NCI-H1417 (cell line): ENCODE data around the gene PCDHB13.
A peak's percentile ranks its signal among the peaks of the same experiment; 100 is the strongest.
"Not testable (repeated sequence)": the region's sequence is repeated elsewhere in the genome, so short reads cannot be mapped to it uniquely, and the experiment has no call there.

ENCODE experiments used
- DNase-seq, 3 experiments: peaks; one replicate each; lab custom pipeline; 2025; lab: John Stamatoyannopoulos, UW

PCDHB13 gene

GRCh38 chr5:141201646-141202045 lies 12.1 kb upstream of the PCDHB13 start:
- not testable (repeated sequence) for DNase-seq

GRCh38 chr5:141208478-141208877 lies 5.2 kb upstream of the PCDHB13 start, which contains the start of gene PCDHB12:
Gene PCDHB12 (plus strand): TSS chr5:141208719. CDS start chr5:141208908, 189 bp downstream.
- DNase-seq: no peak

GRCh38 chr5:141210281-141210680 lies 3.4 kb upstream of the PCDHB13 start:
- not testable (repeated sequence) for DNase-seq

DNA sequence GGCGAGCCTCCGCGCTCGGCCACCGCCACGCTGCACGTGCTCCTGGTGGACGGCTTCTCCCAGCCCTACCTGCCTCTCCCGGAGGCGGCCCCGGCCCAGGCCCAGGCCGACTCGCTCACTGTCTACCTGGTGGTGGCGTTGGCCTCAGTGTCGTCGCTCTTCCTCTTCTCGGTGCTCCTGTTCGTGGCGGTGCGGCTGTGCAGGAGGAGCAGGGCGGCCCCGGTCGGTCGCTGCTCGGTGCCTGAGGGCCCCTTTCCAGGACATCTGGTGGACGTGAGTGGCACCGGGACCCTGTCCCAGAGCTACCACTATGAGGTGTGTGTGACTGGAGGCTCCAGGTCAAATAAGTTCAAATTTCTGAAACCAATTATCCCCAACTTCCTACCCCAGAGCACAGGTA lies 2.9 kb upstream of the PCDHB13 start:
- DNase-seq: not testable (repeated sequence)

DNA sequence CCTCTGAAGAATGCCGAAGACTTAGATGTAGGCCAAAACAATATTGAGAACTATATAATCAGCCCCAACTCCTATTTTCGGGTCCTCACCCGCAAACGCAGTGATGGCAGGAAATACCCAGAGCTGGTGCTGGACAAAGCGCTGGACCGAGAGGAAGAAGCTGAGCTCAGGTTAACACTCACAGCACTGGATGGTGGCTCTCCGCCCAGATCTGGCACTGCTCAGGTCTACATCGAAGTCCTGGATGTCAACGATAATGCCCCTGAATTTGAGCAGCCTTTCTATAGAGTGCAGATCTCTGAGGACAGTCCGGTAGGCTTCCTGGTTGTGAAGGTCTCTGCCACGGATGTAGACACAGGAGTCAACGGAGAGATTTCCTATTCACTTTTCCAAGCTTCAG lies 864 bp downstream of the PCDHB13 start:
- not testable (repeated sequence) for DNase-seq

- not testable (repeated sequence) for DNase-seq
Measured at GRCh38 chr5:141215504-141215903, 1.8 kb downstream of the PCDHB13 start.

DNA sequence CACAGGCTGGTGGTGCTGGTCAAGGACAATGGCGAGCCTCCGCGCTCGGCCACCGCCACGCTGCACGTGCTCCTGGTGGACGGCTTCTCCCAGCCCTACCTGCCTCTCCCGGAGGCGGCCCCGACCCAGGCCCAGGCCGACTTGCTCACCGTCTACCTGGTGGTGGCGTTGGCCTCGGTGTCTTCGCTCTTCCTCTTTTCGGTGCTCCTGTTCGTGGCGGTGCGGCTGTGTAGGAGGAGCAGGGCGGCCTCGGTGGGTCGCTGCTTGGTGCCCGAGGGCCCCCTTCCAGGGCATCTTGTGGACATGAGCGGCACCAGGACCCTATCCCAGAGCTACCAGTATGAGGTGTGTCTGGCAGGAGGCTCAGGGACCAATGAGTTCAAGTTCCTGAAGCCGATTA lies 2.3 kb downstream of the PCDHB13 start:
- not testable (repeated sequence) for DNase-seq

DNA sequence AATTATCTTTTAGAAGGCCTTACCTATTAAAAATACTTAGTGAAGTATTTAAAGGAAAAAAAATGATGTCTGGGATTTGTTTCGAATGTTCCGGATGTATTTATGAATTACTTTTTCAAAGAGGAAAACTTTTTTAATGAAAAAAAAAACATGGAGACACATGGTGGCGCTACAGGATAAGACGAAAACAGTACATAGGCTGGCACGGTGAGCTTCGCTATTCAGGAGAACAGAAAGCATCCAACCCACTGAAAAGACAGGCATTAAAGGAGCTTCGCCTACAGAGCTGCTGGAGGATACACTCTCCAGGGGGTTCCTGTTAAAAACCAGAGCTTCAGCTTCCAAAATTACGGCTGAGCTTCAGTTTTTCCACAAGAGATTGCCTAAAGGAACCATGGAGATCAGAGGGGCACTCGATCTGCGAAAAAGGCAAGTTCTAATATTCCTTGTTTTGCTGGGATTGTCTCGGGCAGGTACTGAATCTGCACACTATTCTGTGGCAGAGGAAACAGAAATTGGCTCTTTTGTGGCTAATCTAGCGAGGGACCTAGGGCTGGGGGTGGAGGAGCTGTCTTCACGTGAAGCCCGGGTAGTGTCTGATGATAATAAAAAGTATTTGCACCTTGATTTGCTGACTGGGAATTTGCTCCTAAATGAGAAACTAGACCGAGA lies 9.5 kb downstream of the PCDHB13 start, which contains the start of gene PCDHB14:
Gene PCDHB14 (plus strand): TSS at position 232 of the 672 bp plus-strand sequence. CDS start 163 bp downstream, at position 395.
- peak in 2 of 3 experiments; percentile 23 to 45 for DNase-seq

DNA sequence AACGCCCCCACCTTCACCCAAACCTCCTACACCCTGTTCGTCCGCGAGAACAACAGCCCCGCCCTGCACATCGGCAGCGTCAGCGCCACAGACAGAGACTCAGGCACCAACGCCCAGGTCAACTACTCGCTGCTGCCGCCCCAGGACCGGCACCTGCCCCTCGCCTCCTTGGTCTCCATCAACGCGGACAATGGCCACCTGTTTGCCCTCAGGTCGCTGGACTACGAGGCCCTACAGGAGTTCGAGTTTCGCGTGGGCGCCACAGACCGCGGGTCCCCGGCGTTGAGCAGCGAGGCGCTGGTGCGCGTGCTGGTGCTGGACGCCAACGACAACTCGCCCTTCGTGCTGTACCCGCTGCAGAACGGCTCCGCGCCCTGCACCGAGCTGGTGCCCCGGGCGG lies 11.1 kb downstream of the PCDHB13 start:
- not testable (repeated sequence) for DNase-seq

DNA sequence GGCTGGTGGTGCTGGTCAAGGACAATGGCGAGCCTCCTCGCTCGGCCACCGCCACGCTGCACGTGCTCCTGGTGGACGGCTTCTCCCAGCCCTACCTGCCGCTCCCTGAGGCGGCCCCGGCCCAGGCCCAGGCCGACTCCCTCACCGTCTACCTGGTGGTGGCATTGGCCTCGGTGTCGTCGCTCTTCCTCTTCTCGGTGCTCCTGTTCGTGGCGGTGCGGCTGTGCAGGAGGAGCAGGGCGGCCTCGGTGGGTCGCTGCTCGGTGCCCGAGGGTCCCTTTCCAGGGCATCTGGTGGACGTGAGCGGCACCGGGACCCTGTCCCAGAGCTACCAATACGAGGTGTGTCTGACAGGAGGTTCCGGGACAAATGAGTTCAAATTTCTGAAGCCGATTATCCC lies 11.7 kb downstream of the PCDHB13 start:
- not testable (repeated sequence) for DNase-seq

DNA sequence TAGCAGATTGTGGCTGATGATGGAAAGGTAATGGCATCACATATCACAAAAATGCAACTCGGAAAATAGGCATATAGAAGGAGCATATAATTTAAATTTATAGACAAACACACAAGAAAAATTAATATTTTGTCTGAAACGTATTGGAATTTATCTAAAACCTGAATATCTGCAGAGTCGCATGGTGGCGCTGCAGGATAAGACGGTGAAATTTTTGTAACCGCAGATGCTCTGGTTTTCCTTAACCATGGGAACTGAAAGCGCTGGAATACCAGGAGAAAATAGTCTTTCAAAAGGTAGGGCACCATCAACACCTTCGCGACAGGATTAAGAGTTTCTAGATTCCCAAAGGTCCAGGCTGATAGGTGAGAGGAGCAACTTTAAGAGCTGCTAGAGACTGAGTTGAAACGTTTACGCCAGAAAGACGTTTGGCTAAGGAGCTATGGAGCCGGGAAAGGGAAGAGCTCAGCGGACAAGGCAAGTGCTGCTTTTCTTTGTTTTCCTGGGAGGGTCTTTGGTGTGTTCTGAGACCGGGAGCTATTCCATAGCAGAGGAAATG lies 20.5 kb downstream of the PCDHB13 start:
- DNase-seq: peak in 1 of 3 experiments; percentile 46

GRCh38 chr5:141235922-141236321 lies 22.2 kb downstream of the PCDHB13 start:
- not testable (repeated sequence) for DNase-seq

- no peak for DNase-seq
Measured at GRCh38 chr5:141236516-141237313, 23.0 kb downstream of the PCDHB13 start.

GRCh38 chr5:141241496-141241895 lies 27.8 kb downstream of the PCDHB13 start:
- no peak for DNase-seq

DNA sequence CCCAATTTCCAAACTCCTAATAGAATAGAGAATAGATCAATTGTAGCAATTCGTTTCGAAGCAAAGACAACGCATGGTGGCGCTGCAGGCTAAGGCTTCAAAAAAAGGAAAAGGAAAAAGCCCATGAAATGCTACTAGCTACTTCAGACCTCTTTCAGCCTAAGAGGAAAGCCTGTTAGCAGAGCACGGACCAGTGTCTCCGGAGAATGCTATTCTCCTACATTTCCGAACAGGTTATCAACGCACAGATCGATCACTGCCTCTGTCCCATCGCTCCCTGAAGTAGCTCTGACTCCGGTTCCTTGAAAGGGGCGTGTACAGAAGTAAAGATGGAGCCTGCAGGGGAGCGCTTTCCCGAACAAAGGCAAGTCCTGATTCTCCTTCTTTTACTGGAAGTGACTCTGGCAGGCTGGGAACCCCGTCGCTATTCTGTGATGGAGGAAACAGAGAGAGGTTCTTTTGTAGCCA lies 31.6 kb downstream of the PCDHB13 start, which contains the start of gene PCDHB15:
Gene PCDHB15 (plus strand): TSS at position 146 of the 468 bp plus-strand sequence. CDS start 184 bp downstream, at position 330.
- no peak for DNase-seq

- not testable (repeated sequence) for DNase-seq
Measured at GRCh38 chr5:141246971-141247370, 33.3 kb downstream of the PCDHB13 start.

DNA sequence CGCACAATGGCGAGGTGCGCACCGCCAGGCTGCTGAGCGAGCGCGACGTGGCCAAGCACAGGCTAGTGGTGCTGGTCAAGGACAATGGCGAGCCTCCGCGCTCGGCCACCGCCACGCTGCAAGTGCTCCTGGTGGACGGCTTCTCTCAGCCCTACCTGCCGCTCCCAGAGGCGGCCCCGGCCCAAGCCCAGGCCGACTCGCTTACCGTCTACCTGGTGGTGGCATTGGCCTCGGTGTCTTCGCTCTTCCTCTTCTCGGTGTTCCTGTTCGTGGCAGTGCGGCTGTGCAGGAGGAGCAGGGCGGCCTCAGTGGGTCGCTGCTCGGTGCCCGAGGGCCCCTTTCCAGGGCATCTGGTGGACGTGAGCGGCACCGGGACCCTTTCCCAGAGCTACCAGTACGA lies 33.7 kb downstream of the PCDHB13 start:
- DNase-seq: not testable (repeated sequence)

DNA sequence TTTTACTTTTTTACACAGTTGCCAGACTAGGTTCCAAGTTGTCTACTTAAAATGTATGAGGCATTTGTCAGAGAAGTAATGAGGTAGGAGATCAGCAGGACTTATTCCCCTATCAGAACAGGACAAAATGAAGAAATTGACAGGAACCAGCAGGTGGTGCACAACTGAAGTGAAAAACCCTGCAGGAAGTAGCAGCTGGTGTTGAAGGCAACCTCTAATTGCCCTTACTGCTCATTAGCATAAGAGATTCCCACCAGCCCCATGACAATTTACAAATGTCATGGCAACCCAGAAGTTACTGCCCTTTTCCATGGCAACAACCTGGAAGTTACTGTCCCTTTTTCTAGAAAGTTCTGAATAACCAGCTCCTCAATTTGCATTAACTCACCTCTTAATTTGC lies 36.9 kb downstream of the PCDHB13 start:
- peak in 1 of 3 experiments; percentile 0 for DNase-seq

- no peak for DNase-seq
Measured at GRCh38 chr5:141258464-141258863, 44.7 kb downstream of the PCDHB13 start.

GRCh38 chr5:141258948-141259347 lies 45.2 kb downstream of the PCDHB13 start:
- no peak for DNase-seq

DNA sequence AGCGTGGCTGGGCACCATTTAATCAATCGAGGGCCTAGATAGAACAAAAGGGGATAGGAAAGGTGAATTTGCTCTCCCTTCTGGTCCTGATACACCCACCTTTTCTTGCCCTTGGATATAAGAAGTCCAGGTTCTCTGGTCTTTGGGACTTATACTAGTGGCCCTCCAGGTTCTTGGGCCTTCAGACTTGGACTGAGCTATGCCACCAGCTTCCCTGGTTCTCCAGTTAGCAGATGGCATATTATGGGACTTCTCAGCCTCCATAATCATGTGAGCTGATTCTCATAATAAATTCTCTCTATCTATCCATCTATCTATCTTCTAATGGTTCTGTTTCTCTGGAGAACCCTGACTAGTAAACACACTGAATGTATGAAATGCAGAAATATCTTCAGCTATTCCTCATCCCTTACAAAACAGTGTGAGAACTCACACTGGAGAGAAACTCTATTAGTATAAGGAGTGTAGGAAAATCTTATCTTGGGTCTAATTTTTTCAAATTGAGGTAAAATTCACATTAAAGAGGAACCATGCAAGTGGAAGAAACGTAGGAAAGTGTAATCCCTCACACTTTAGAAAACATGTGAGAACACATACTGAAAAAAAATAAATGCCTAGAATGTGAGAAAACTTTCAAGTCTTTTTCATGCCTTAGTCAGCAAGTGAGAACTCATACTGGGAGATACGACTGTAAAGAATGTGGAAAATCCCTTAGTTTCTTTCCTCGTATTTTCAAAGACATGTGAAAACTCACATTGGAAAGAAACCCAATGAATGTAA lies 46.9 kb downstream of the PCDHB13 start:
- DNase-seq: peak in 1 of 3 experiments; percentile 0

DNA sequence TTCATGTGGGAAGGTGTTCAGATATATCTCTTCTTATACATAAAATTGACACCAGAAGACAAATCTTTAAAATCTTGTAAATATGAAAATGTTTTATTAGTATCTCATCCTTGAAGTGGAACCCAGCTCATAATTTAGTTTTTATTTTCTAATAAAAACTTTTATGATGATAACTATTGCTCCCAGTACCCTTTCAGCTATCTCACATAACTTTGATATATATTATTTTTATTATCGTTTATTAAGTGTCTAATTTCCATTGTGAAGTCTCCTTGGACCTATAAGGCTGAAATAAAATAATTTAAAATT lies 47.5 kb downstream of the PCDHB13 start:
- no peak for DNase-seq
